ENCODE results near the gene NLGN1.
"Not testable (repeated sequence)": the region's sequence is repeated elsewhere in the genome, so short reads cannot be mapped to it uniquely, and the experiment has no call there.

NLGN1 gene

DNA sequence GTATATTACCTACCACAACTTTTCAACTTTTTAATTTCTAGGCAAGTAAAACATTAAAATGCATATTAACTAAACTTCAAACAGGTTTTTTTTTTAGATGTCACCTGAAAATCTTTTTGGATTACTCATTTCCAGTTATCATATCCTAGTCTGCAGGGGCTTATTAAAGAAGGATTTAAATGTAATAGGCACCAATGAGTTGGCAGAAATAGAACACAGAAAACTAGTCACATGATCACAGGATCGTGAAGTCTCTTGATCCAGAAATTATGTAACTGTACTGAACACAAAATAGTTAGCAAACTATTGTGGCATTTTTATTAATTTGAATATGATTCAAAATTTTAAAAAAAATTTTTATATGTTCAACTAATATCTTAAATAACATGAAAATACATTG lies 807.2 kb downstream of the NLGN1 start:
- DNase-seq = no peak
- TF ChIP-seq, protein P1, sequence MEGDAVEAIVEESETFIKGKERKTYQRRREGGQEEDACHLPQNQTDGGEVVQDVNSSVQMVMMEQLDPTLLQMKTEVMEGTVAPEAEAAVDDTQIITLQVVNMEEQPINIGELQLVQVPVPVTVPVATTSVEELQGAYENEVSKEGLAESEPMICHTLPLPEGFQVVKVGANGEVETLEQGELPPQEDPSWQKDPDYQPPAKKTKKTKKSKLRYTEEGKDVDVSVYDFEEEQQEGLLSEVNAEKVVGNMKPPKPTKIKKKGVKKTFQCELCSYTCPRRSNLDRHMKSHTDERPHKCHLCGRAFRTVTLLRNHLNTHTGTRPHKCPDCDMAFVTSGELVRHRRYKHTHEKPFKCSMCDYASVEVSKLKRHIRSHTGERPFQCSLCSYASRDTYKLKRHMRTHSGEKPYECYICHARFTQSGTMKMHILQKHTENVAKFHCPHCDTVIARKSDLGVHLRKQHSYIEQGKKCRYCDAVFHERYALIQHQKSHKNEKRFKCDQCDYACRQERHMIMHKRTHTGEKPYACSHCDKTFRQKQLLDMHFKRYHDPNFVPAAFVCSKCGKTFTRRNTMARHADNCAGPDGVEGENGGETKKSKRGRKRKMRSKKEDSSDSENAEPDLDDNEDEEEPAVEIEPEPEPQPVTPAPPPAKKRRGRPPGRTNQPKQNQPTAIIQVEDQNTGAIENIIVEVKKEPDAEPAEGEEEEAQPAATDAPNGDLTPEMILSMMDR (IDR thresholded peaks at IDR 0.05; ENCODE audit: low read depth, low read length, missing control alignments) = no peak
- Histone ChIP-seq H3K27ac (no peak overlapping the region), H3K27me3 (replicated peaks) (no peaks in the 10 kb centered on the region), H3K36me3 (replicated peaks) (no peaks in the 10 kb centered on the region), H3K4me3 (ENCODE audit: low read depth, low read length) (no peak overlapping the region)
- in situ Hi-C loops (cut with HindIII; ENCODE audit: low pct_ligation_motif_present, low sequenced_read_pairs) = no loop called here

DNA sequence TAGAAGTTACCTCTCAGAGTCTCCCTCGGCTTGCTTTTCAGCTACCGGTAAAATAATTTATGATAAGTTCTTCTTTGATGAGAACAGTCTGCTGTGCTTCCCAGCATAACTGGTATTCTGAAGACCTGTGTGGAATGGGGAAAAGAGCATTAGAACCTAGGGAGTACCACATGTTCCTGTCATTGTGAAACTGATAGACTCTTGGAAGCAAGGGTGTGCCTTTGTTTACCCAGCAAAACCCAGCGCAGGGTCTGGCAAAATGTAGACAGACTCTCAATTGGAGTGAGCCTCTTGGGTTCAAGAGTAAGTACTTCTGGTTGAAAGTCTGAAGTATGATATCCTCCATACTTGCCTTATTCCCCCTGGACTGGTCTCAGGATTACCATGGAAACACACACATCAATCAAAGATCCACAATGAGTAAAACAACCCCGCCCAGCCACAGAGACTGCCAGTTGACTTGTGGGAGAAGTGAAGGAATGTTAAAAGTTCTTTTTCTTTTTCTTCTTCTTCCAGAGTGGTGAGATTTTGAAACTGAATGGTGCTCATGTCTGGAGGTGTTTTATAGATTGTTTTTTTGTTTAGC lies 809.2 kb downstream of the NLGN1 start:
- in situ Hi-C loops (cut with HindIII; ENCODE audit: low pct_ligation_motif_present, low sequenced_read_pairs) = no loop called here
- H3K27ac ChIP-seq = no peak overlapping the region
- no peaks in the 10 kb centered on the region for H3K36me3 ChIP-seq (replicated peaks)
- TF ChIP-seq, protein P1 (IDR thresholded peaks at IDR 0.05; ENCODE audit: low read depth, low read length, missing control alignments) = no peak
- no peaks in the 10 kb centered on the region for H3K27me3 ChIP-seq (replicated peaks)
- DNase-seq = no peak
- no peak overlapping the region for H3K4me3 ChIP-seq (ENCODE audit: low read depth, low read length)

DNA sequence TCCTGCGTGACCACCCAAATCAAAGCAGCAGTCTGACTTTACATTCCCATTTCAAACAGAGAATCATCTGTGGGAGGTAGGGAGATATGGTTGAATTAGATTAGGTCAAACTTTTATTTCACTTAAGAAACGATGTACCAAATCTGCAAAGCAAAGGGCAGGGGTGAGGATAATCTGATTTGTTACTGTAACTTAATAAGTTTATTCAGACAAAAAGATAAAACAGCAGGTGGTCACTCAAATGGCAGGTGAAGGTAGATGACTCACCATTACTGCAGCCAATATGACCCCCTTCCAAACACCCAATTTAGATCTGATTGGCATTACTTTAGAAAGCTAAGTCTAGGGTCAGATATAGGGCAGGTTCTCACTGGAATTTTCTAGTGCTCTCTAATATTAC lies 810.6 kb downstream of the NLGN1 start:
- no peak for DNase-seq
- no peaks in the 10 kb centered on the region for H3K27me3 ChIP-seq (replicated peaks)
- H3K4me3 ChIP-seq (ENCODE audit: low read depth, low read length) = no peak overlapping the region
- in situ Hi-C loops (cut with HindIII; ENCODE audit: low pct_ligation_motif_present, low sequenced_read_pairs) = no loop called here
- no peaks in the 10 kb centered on the region for H3K36me3 ChIP-seq (replicated peaks)
- H3K27ac ChIP-seq = no peak overlapping the region
- TF ChIP-seq, protein P1 (IDR thresholded peaks at IDR 0.05; ENCODE audit: low read depth, low read length, missing control alignments) = no peak

DNA sequence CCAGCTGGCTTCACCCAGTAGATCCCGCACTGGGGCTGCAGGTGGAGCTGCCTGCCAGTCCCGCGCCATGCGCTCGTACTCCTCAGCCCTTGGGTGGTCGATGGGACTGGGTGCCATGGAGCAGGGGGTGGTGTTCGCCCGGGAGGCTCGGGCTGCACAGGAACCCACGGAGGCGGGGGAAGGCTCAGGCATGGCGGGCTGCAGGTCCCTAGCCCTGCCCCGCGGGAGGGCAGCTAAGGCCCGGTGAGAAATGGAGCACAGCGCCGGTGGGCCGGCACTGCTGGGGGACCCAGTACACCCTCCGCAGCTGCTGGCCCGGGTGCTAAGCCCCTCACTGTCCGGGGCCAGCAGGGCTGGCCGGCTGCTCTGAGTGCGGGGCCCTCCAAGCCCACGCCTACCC lies 814.4 kb downstream of the NLGN1 start:
- in situ Hi-C loops (cut with HindIII; ENCODE audit: low pct_ligation_motif_present, low sequenced_read_pairs); H3K36me3 ChIP-seq (replicated peaks); DNase-seq; H3K27ac ChIP-seq; H3K27me3 ChIP-seq (replicated peaks); H3K4me3 ChIP-seq (ENCODE audit: low read depth, low read length): not testable (repeated sequence)

DNA sequence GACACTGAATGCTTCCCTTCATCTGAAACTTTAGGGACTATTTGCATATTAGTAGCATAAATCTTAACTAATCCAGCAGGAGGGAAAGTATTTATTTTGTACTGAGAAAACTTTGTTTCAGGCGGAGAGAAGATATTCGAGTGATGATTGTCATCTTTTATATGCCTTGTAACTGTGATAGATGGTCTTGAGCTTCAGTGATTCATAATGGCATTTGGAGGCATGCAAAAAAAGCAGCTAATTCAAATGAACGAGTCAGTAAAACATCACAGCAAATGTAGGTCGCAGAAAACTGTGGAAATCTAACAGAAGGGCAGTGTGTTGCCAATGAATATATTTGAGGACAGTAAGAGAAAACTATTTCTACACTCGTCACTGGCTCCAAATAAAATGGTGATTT lies 817.9 kb downstream of the NLGN1 start:
- Histone ChIP-seq H3K36me3 (replicated peaks) (no peaks in the 10 kb centered on the region), H3K27me3 (replicated peaks) (no peaks in the 10 kb centered on the region), H3K27ac (no peak overlapping the region), H3K4me3 (ENCODE audit: low read depth, low read length) (no peak overlapping the region)
- in situ Hi-C loops (cut with HindIII; ENCODE audit: low pct_ligation_motif_present, low sequenced_read_pairs) = no loop called here
- TF ChIP-seq, protein P1 (IDR thresholded peaks at IDR 0.05; ENCODE audit: low read depth, low read length, missing control alignments) = no peak
- DNase-seq = no peak

DNA sequence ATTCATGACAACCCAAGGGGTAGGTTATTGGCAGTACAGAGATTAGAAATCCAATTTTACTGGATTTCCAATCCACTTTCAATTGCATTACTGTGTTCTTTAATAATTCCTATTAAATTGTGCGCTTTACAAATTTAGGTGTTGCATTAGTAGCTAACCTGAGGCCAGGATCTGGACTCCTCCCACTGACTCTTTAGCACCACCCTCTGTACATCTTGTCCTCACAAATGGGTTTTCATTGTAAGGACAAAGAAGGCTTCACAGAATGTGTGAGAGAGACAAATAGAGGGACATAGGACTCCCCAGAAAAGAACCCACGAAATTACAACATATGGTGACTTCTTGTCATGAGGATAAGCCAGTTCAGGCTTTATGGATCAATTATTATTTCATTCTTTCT lies 818.5 kb downstream of the NLGN1 start:
- Histone ChIP-seq H3K36me3 (replicated peaks) (no peaks in the 10 kb centered on the region), H3K27ac (no peak overlapping the region), H3K4me3 (ENCODE audit: low read depth, low read length) (no peak overlapping the region), H3K27me3 (replicated peaks) (no peaks in the 10 kb centered on the region)
- DNase-seq = no peak
- in situ Hi-C loops (cut with HindIII; ENCODE audit: low pct_ligation_motif_present, low sequenced_read_pairs) = no loop called here
- TF ChIP-seq, protein P1 (IDR thresholded peaks at IDR 0.05; ENCODE audit: low read depth, low read length, missing control alignments) = no peak

Measured in brain microvascular endothelial cell (primary cell).